IPS-18a (cell line): ENCODE results near the gene CLEC4G.
"Not testable (repeated sequence)": the region's sequence is repeated elsewhere in the genome, so short reads cannot be mapped to it uniquely, and the experiment has no call there.

ENCODE experiments used
- H3K27ac ChIP-seq: one replicate; pipeline ENCODE4 v1.5.1; 2013; ENCODE audit warnings: low read length
- H3K27me3 ChIP-seq: one replicate; pipeline ENCODE4 v1.6.1; 2013; ENCODE audit warnings: mild to moderate bottlenecking, low read length; ENCODE audit not compliant: control insufficient read depth, insufficient read depth
- H3K36me3 ChIP-seq: one replicate; pipeline ENCODE4 v1.6.1; 2013; ENCODE audit warnings: low read depth, low read length; ENCODE audit not compliant: control insufficient read depth
- H3K4me1 ChIP-seq: one replicate; pipeline ENCODE4 v1.6.1; 2013; ENCODE audit warnings: low read depth, low read length; ENCODE audit not compliant: control insufficient read depth
- H3K4me3 ChIP-seq: one replicate; pipeline ENCODE4 v1.5.1; 2013; ENCODE audit warnings: low read length
- H3K9ac ChIP-seq: one replicate; pipeline ENCODE4 v1.6.1; 2013; ENCODE audit warnings: mild to moderate bottlenecking, low read length, moderate library complexity
- H3K9me3 ChIP-seq: one replicate; pipeline ENCODE4 v1.6.1; 2013; ENCODE audit warnings: low read depth, low read length; ENCODE audit not compliant: control insufficient read depth

CLEC4G gene

GRCh38 chr19:7732045-7732444 is at the start of gene CLEC4G:
Gene CLEC4G (minus strand): TSS chr19:7732110. CDS start chr19:7732102, 8 bp downstream.
- H3K36me3 ChIP-seq, result no peaks in the 10 kb centered on the region
- no peak within 1 kb of the TSS for H3K9ac ChIP-seq
- no peaks in the 10 kb centered on the region for H3K4me1 ChIP-seq
- H3K27me3 ChIP-seq, result peaks cover 78% of the 10 kb centered on the region
- H3K9me3 ChIP-seq, result no peaks in the 10 kb centered on the region
- no peak within 1 kb of the TSS for H3K4me3 ChIP-seq
- no peak within 1 kb of the TSS for H3K27ac ChIP-seq

- H3K36me3 ChIP-seq, result no peaks in the 10 kb centered on the region
- H3K27me3 ChIP-seq, result peaks cover 24% of the 10 kb centered on the region
- H3K4me1 ChIP-seq, result no peaks in the 10 kb centered on the region
- no peaks in the 10 kb centered on the region for H3K9me3 ChIP-seq
- no peak overlapping the region for H3K27ac ChIP-seq
- no peak overlapping the region for H3K9ac ChIP-seq
- no peak overlapping the region for H3K4me3 ChIP-seq
Observed at GRCh38 chr19:7781157-7781556, 49.2 kb upstream of the CLEC4G start.

- H3K9ac ChIP-seq, result no peak overlapping the region
Observed at GRCh38 chr19:7779631-7780486, 47.9 kb upstream of the CLEC4G start.

GRCh38 chr19:7778081-7778480 is 46.2 kb upstream of the CLEC4G start:
- Histone ChIP-seq H3K4me1 (no peaks in the 10 kb centered on the region), H3K36me3 (no peaks in the 10 kb centered on the region), H3K27me3 (peaks cover 1% of the 10 kb centered on the region), H3K27ac (no peak overlapping the region), H3K4me3 (no peak overlapping the region), H3K9ac (no peak overlapping the region), H3K9me3 (no peaks in the 10 kb centered on the region)

More at GRCh38 chr19:7779631-7780486, 47.9 kb upstream of the CLEC4G start:
- Histone ChIP-seq H3K4me1 (no peaks in the 10 kb centered on the region), H3K27ac (no peak overlapping the region), H3K36me3 (no peaks in the 10 kb centered on the region), H3K9me3 (no peaks in the 10 kb centered on the region), H3K4me3 (no peak overlapping the region), H3K27me3 (peaks cover 19% of the 10 kb centered on the region)

- H3K27me3 ChIP-seq, result no peaks in the 10 kb centered on the region
- no peak overlapping the region for H3K4me3 ChIP-seq
- no peaks in the 10 kb centered on the region for H3K4me1 ChIP-seq
Observed at GRCh38 chr19:7775761-7776160, 43.9 kb upstream of the CLEC4G start.

GRCh38 chr19:7773841-7774240 is 41.9 kb upstream of the CLEC4G start:
- Histone ChIP-seq H3K27me3 (no peaks in the 10 kb centered on the region), H3K36me3 (no peaks in the 10 kb centered on the region), H3K9ac (no peak overlapping the region), H3K9me3 (no peaks in the 10 kb centered on the region), H3K27ac (no peak overlapping the region), H3K4me1 (no peaks in the 10 kb centered on the region), H3K4me3 (no peak overlapping the region)

More at GRCh38 chr19:7775761-7776160, 43.9 kb upstream of the CLEC4G start:
- Histone ChIP-seq H3K27ac (no peak overlapping the region), H3K36me3 (no peaks in the 10 kb centered on the region), H3K9ac (no peak overlapping the region), H3K9me3 (no peaks in the 10 kb centered on the region)

- no peak overlapping the region for H3K4me3 ChIP-seq
- no peaks in the 10 kb centered on the region for H3K27me3 ChIP-seq
- no peak overlapping the region for H3K27ac ChIP-seq
- no peaks in the 10 kb centered on the region for H3K36me3 ChIP-seq
- no peaks in the 10 kb centered on the region for H3K4me1 ChIP-seq
- no peaks in the 10 kb centered on the region for H3K9me3 ChIP-seq
- H3K9ac ChIP-seq, result no peak overlapping the region
Observed at GRCh38 chr19:7772752-7773291, 40.9 kb upstream of the CLEC4G start.

- Histone ChIP-seq H3K9ac (no peak overlapping the region), H3K4me1 (no peaks in the 10 kb centered on the region), H3K36me3 (no peaks in the 10 kb centered on the region), H3K9me3 (no peaks in the 10 kb centered on the region), H3K27me3 (no peaks in the 10 kb centered on the region), H3K27ac (no peak overlapping the region), H3K4me3 (no peak overlapping the region)
Observed at GRCh38 chr19:7771072-7771471, 39.2 kb upstream of the CLEC4G start.

GRCh38 chr19:7769171-7769570 is 37.3 kb upstream of the CLEC4G start:
- Histone ChIP-seq H3K27ac (no peak overlapping the region), H3K27me3 (no peaks in the 10 kb centered on the region), H3K4me1 (no peaks in the 10 kb centered on the region)

GRCh38 chr19:7767487-7767886 is 35.6 kb upstream of the CLEC4G start:
- H3K27ac ChIP-seq, result no peak overlapping the region
- H3K9me3 ChIP-seq, result no peaks in the 10 kb centered on the region
- no peaks in the 10 kb centered on the region for H3K27me3 ChIP-seq
- no peaks in the 10 kb centered on the region for H3K4me1 ChIP-seq
- H3K9ac ChIP-seq, result no peak overlapping the region
- H3K4me3 ChIP-seq, result no peak overlapping the region
- no peaks in the 10 kb centered on the region for H3K36me3 ChIP-seq

More at GRCh38 chr19:7769171-7769570, 37.3 kb upstream of the CLEC4G start:
- Histone ChIP-seq H3K9ac (no peak overlapping the region), H3K9me3 (no peaks in the 10 kb centered on the region), H3K4me3 (no peak overlapping the region), H3K36me3 (no peaks in the 10 kb centered on the region)

- no peak overlapping the region for H3K9ac ChIP-seq
- no peaks in the 10 kb centered on the region for H3K27me3 ChIP-seq
Observed at GRCh38 chr19:7766535-7766934, 34.6 kb upstream of the CLEC4G start.

GRCh38 chr19:7765043-7765442 is 33.1 kb upstream of the CLEC4G start:
- not testable (repeated sequence) for H3K27me3 ChIP-seq, H3K9me3 ChIP-seq, H3K4me1 ChIP-seq, H3K27ac ChIP-seq, H3K4me3 ChIP-seq, H3K36me3 ChIP-seq, H3K9ac ChIP-seq

More at GRCh38 chr19:7766535-7766934, 34.6 kb upstream of the CLEC4G start:
- H3K36me3 ChIP-seq, result no peaks in the 10 kb centered on the region
- no peaks in the 10 kb centered on the region for H3K4me1 ChIP-seq
- H3K9me3 ChIP-seq, result no peaks in the 10 kb centered on the region
- no peak overlapping the region for H3K27ac ChIP-seq
- H3K4me3 ChIP-seq, result no peak overlapping the region
